ENCODE results near the gene LAMP5. TPM values are rescaled to one million over a fixed set of nuclear protein-coding genes. Genes with fewer than 3 reads are reported as not detected.

LAMP5 gene
- total RNA-seq, 2 experiments from 2014 or later = not detected

GRCh38 chr20:9499126-9499899 lies 15.1 kb upstream of the LAMP5 start:
- ChIA-PET POLR2A (no interaction called here), CTCF (no interaction called here)

GRCh38 chr20:9500121-9500520 lies 14.3 kb upstream of the LAMP5 start:
- CTCF ChIA-PET = no interaction called here

GRCh38 chr20:9501473-9501872 lies 12.9 kb upstream of the LAMP5 start:
- CTCF ChIA-PET = no interaction called here

More at GRCh38 chr20:9500121-9500520, 14.3 kb upstream of the LAMP5 start:
- POLR2A ChIA-PET = no interaction called here

GRCh38 chr20:9503526-9504245 lies 10.7 kb upstream of the LAMP5 start:
- POLR2A ChIA-PET = no interaction called here
- CTCF ChIA-PET = no interaction called here

More at GRCh38 chr20:9501473-9501872, 12.9 kb upstream of the LAMP5 start:
- POLR2A ChIA-PET = no interaction called here

- CTCF ChIA-PET = no interaction called here
- POLR2A ChIA-PET = no interaction called here
Measured at GRCh38 chr20:9506280-9506821, 8.0 kb upstream of the LAMP5 start.

- POLR2A ChIA-PET = no interaction called here
Measured at GRCh38 chr20:9506964-9507369, 7.4 kb upstream of the LAMP5 start.

GRCh38 chr20:9507544-9508239 lies 6.7 kb upstream of the LAMP5 start:
- CTCF ChIA-PET = no interaction called here
- POLR2A ChIA-PET = no interaction called here

More at GRCh38 chr20:9506964-9507369, 7.4 kb upstream of the LAMP5 start:
- CTCF ChIA-PET = no interaction called here

GRCh38 chr20:9508240-9508661 lies 6.1 kb upstream of the LAMP5 start:
- CTCF ChIA-PET = no interaction called here
- POLR2A ChIA-PET = no interaction called here

GRCh38 chr20:9508696-9509178 lies 5.7 kb upstream of the LAMP5 start:
- CTCF ChIA-PET = no interaction called here

GRCh38 chr20:9509246-9509645 lies 5.1 kb upstream of the LAMP5 start:
- CTCF ChIA-PET = no interaction called here
- POLR2A ChIA-PET = no interaction called here

More at GRCh38 chr20:9508696-9509178, 5.7 kb upstream of the LAMP5 start:
- POLR2A ChIA-PET = no interaction called here

- ChIA-PET CTCF (no interaction called here), POLR2A (no interaction called here)
Measured at GRCh38 chr20:9510911-9511310, 3.5 kb upstream of the LAMP5 start.

- ChIA-PET POLR2A (no interaction called here), CTCF (no interaction called here)
Measured at GRCh38 chr20:9514072-9514460, 324 bp upstream of the LAMP5 start.

- POLR2A ChIA-PET = no interaction called here
- CTCF ChIA-PET = no interaction called here
Measured at GRCh38 chr20:9515214-9515585, 810 bp downstream of the LAMP5 start.

GRCh38 chr20:9515741-9516233 lies 1.4 kb downstream of the LAMP5 start:
- CTCF ChIA-PET = no interaction called here

GRCh38 chr20:9516234-9516871 lies 2.0 kb downstream of the LAMP5 start:
- CTCF ChIA-PET = no interaction called here
- POLR2A ChIA-PET = no interaction called here

More at GRCh38 chr20:9515741-9516233, 1.4 kb downstream of the LAMP5 start:
- POLR2A ChIA-PET = no interaction called here

- ChIA-PET POLR2A (no interaction called here), CTCF (no interaction called here)
Measured at GRCh38 chr20:9517297-9518162, 3.1 kb downstream of the LAMP5 start.

- ChIA-PET POLR2A (no interaction called here), CTCF (no interaction called here)
Measured at GRCh38 chr20:9518576-9519175, 4.3 kb downstream of the LAMP5 start.

- ChIA-PET POLR2A (no interaction called here), CTCF (no interaction called here)
Measured at GRCh38 chr20:9520086-9520485, 5.7 kb downstream of the LAMP5 start.

- ChIA-PET CTCF (no interaction called here), POLR2A (no interaction called here)
Measured at GRCh38 chr20:9523636-9524035, 9.2 kb downstream of the LAMP5 start.

All from activated CD8-positive, alpha-beta memory T cell treated with anti-CD3 and anti-CD28 coated beads for 36 hours (primary cell).